DMS53 treated with DMSO at 0.1 percent for 48 hours (cell line): ENCODE results near the gene ACTN2.

Experiments used
- DNase-seq: peaks from one replicate; lab custom pipeline; 2025; ENCODE audit not compliant: unreplicated experiment; lab: John Stamatoyannopoulos, UW

ACTN2 gene

GRCh38 chr1:236734141-236734765 lies 48.0 kb downstream of the ACTN2 start:
- DNase-seq = no peak

GRCh38 chr1:236736761-236737160 lies 50.5 kb downstream of the ACTN2 start:
- no peak for DNase-seq

GRCh38 chr1:236741753-236742152 lies 55.5 kb downstream of the ACTN2 start:
- DNase-seq = no peak

- DNase-seq = no peak
These were observed 56.3 kb downstream of the ACTN2 start for GRCh38 chr1:236742421-236743160.

- DNase-seq = no peak
These were observed 58.2 kb downstream of the ACTN2 start for GRCh38 chr1:236744533-236744932.

GRCh38 chr1:236746785-236747184 lies 60.5 kb downstream of the ACTN2 start:
- no peak for DNase-seq

- no peak for DNase-seq
These were observed 61.1 kb downstream of the ACTN2 start for GRCh38 chr1:236747311-236747985.

GRCh38 chr1:236748268-236748870 lies 62.1 kb downstream of the ACTN2 start:
- DNase-seq = no peak

- no peak for DNase-seq
These were observed 64.6 kb downstream of the ACTN2 start for GRCh38 chr1:236750928-236751327.

GRCh38 chr1:236751385-236751784 lies 65.1 kb downstream of the ACTN2 start:
- DNase-seq = no peak

GRCh38 chr1:236751935-236752334 lies 65.6 kb downstream of the ACTN2 start:
- no peak for DNase-seq

GRCh38 chr1:236753516-236753915 lies 67.2 kb downstream of the ACTN2 start:
- no peak for DNase-seq

- DNase-seq = no peak
These were observed 67.7 kb downstream of the ACTN2 start for GRCh38 chr1:236753964-236754363.

- DNase-seq = no peak
These were observed 68.4 kb downstream of the ACTN2 start for GRCh38 chr1:236754525-236755210.

- no peak for DNase-seq
These were observed 71.3 kb downstream of the ACTN2 start for GRCh38 chr1:236757640-236758039.

- DNase-seq = no peak
These were observed 73.1 kb downstream of the ACTN2 start for GRCh38 chr1:236759252-236759859.

GRCh38 chr1:236760480-236760879 lies 74.2 kb downstream of the ACTN2 start:
- DNase-seq = no peak

- DNase-seq = no peak
These were observed 74.7 kb downstream of the ACTN2 start for GRCh38 chr1:236760986-236761385.

- DNase-seq = no peak
These were observed 75.3 kb downstream of the ACTN2 start for GRCh38 chr1:236761397-236762132.

- no peak for DNase-seq
These were observed 76.1 kb downstream of the ACTN2 start for GRCh38 chr1:236762410-236762809.
